IPS-20b (cell line): Measurements from ENCODE around the gene IP6K3.

Experiments used
- H3K27ac ChIP-seq: one replicate; pipeline ENCODE4 v1.5.1; 2013; ENCODE audit warnings: low read length
- H3K27me3 ChIP-seq: 2 replicates; pipeline ENCODE4 v1.6.1; 2013; ENCODE audit warnings: mild to moderate bottlenecking, low read length, inconsistent platforms; ENCODE audit not compliant: insufficient read depth
- H3K36me3 ChIP-seq: 2 replicates; pipeline ENCODE4 v1.6.1; 2013; ENCODE audit warnings: low read depth, mild to moderate bottlenecking, inconsistent platforms, low read length, moderate library complexity; ENCODE audit not compliant: insufficient read depth
- H3K4me1 ChIP-seq: 2 replicates; pipeline ENCODE4 v1.6.1; 2013; ENCODE audit warnings: mild to moderate bottlenecking, control low read depth, inconsistent platforms, low read length, moderate library complexity; ENCODE audit not compliant: insufficient read depth
- H3K4me3 ChIP-seq: 2 replicates; pipeline ENCODE4 v1.5.1; 2013; ENCODE audit warnings: mild to moderate bottlenecking, low read length, inconsistent platforms
- H3K9ac ChIP-seq: 2 replicates; pipeline ENCODE4 v1.6.1; 2013; ENCODE audit warnings: low read depth, mild to moderate bottlenecking, inconsistent platforms, low read length, moderate library complexity
- H3K9me3 ChIP-seq: 2 replicates; pipeline ENCODE4 v1.6.1; 2013; ENCODE audit warnings: mild to moderate bottlenecking, low read depth, low read length, inconsistent platforms; ENCODE audit not compliant: insufficient read depth

IP6K3 gene

DNA sequence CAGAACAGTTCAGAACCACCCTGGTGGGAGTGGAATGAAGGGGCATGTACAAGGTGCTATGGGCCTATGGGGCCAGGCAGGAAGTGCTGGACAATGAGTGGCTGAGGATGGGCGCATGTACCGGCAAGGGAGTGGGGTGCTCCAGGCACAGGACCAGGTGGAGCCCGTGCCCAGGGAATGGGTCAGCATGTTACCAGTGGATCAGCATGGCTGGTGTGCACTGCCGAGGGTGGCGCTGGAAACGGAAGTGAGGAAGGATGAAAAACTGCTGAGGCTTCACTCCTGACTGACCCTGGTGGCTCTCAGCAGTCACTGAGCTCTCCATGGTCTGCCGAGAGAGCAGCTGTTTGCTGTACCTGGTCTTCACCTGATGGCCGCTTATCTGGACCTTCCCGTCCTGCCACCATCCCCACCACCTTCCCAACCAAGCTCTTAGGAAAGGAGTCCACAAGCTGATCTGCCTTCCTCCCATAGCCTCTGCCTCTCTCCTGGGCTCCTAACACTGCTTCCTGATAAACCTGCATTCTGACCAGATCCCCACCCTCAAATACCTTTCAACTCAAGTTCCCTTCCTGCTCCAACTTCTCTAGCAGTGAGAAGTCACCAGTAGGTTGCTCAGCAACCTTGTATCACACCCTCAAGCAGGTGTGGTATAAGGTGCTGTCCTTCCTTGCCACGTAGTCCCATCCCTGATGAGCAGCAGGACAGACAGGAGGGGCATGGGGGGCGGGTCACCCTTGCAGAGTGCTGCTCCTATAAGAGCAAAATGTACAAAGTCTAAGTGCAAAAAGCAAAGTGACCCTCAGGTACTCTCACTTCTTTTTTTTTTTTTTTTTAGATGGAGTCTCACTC lies 42.3 kb downstream of the IP6K3 start:
- H3K4me1 ChIP-seq: no peaks in the 10 kb centered on the region
- no peak overlapping the region for H3K9ac ChIP-seq
- H3K4me3 ChIP-seq: no peak overlapping the region
- no peaks in the 10 kb centered on the region for H3K9me3 ChIP-seq
- H3K27ac ChIP-seq: no peak overlapping the region
- no peaks in the 10 kb centered on the region for H3K27me3 ChIP-seq
- H3K36me3 ChIP-seq: peaks cover 45% of the 10 kb centered on the region

DNA sequence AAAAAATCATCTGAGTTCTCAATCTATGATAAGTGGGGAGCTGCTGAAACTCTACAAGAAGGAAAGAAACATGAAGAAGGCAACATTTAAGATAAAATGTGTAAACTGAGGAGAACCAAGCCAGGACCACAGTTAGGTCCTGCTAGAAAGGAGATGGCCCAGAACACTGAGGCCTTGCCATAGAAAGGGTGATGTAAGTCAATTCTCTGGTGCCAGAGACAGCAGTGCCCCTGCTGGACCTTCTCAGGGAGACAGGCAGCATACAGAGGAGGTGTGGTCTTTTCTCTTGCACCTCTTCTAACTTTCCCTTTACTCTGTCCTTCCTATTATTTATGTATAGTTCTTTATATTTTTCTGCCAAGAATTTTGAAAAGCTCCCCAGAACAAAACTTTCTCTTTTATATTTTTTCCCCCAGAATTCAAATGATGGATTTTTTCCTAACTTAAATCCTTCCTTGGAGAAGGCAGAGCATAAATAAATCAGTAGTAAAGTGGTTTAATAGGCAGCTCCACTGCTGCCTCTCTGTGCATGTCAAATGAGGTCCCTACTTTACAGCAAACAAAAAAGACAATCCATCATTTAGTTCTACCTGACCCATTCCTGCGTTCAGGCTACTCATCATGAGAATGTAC lies 44.2 kb downstream of the IP6K3 start:
- Histone ChIP-seq H3K27me3 (no peaks in the 10 kb centered on the region), H3K9me3 (no peaks in the 10 kb centered on the region), H3K27ac (no peak overlapping the region), H3K4me1 (no peaks in the 10 kb centered on the region), H3K4me3 (no peak overlapping the region), H3K9ac (no peak overlapping the region), H3K36me3 (peaks cover 45% of the 10 kb centered on the region)

DNA sequence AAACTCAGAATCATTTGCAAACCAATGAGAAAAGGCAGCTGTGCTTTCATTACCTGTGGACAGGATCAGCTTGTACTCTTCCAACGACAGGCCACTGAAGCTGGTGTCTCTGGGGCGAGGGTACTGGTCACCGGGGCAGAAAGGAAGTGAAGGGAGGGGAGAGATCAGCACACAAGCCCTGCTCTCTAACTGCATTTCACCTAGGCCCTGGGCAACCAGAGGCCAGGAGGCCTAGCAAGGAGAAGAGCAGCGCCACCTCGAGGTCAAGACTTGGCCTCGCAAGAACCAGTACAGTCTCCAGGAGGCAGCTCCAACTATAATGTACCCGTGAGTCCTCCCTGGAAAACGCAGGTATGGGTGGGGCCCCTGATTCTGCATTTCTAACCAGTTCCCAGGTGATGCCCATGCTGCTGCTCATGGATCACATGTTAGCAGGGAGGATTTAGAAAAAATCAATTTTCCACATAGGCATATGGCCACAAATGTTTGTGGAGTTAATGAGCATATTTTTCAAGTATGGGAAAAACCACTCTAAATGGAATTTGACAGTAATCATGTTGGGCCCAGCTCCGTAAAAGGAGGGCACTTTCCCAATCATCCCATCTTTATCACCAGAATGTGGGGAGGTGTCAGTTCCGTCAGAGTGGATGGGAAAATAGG lies 46.2 kb downstream of the IP6K3 start:
- H3K27ac ChIP-seq: no peak overlapping the region
- H3K4me1 ChIP-seq: no peaks in the 10 kb centered on the region
- no peaks in the 10 kb centered on the region for H3K9me3 ChIP-seq
- H3K4me3 ChIP-seq: no peak overlapping the region
- no peaks in the 10 kb centered on the region for H3K27me3 ChIP-seq
- H3K9ac ChIP-seq: no peak overlapping the region
- H3K36me3 ChIP-seq: peaks cover 61% of the 10 kb centered on the region

DNA sequence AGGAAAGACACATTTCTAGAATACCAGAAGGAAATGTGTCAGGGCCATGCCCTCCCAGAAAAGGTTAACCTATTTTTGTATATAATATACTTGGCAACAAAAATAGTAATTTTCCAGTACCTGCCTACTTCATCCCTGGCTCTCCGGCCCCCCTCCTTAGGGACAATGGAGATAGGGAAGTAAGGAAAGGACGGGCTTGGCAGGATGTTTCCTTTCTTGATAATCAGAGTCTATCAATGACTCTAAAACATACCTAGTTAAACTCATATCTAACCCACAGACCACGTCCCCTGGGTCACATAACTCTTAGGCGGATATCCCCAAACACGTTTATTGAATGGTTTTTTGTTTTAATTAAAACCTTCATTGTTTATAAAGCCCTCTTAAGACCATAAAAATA lies 47.0 kb downstream of the IP6K3 start:
- H3K27ac ChIP-seq: no peak overlapping the region
- H3K9me3 ChIP-seq: no peaks in the 10 kb centered on the region
- H3K36me3 ChIP-seq: peaks cover 65% of the 10 kb centered on the region
- no peak overlapping the region for H3K4me3 ChIP-seq
- H3K27me3 ChIP-seq: no peaks in the 10 kb centered on the region
- H3K4me1 ChIP-seq: no peaks in the 10 kb centered on the region
- H3K9ac ChIP-seq: no peak overlapping the region

DNA sequence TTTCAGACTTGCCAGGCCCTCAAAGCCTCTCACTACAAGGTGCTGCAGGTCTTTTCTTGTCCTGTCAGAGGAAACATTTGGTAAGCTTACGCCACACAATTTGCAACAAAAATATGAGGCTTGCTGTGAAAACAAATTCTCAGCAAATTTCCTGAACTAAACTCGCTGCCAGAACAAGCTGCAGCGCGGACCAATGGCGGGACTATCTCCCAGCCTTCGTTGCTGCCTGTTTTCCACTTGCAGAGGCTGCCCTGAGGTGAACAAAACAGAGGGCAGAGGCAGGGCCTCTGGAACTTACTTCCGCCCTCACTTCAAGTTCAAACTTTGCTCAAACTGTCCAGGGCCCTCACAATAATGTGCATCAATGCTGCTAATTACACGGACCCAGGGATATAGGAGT lies 47.6 kb downstream of the IP6K3 start:
- no peaks in the 10 kb centered on the region for H3K4me1 ChIP-seq
- H3K4me3 ChIP-seq: no peak overlapping the region
- no peak overlapping the region for H3K27ac ChIP-seq
- no peak overlapping the region for H3K9ac ChIP-seq
- no peaks in the 10 kb centered on the region for H3K27me3 ChIP-seq
- H3K9me3 ChIP-seq: no peaks in the 10 kb centered on the region
- H3K36me3 ChIP-seq: peaks cover 71% of the 10 kb centered on the region

DNA sequence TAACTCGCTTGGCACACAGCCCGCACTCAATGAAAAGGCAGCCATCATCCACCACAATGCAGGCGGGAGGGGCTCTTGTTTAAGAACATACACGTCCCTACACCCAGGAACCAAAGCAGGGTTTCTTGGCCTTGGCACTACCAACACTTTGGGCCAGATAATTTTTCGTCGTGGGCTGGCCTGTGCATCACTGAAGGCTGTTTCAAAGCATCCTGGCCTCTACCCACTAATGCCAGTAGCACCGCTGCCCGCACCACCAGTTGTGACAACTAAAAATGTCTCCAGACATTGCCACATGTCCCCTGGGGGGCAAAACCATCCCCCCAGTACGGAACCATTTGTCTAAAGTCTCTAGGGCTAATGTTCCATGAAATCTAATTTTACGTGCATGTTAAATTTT lies 48.2 kb downstream of the IP6K3 start:
- no peaks in the 10 kb centered on the region for H3K9me3 ChIP-seq
- no peak overlapping the region for H3K27ac ChIP-seq
- no peaks in the 10 kb centered on the region for H3K4me1 ChIP-seq
- peaks cover 77% of the 10 kb centered on the region for H3K36me3 ChIP-seq
- no peak overlapping the region for H3K9ac ChIP-seq
- H3K4me3 ChIP-seq: no peak overlapping the region
- no peaks in the 10 kb centered on the region for H3K27me3 ChIP-seq

GRCh38 chr6:33697845-33698244 lies 48.9 kb downstream of the IP6K3 start:
- Histone ChIP-seq H3K9ac (no peak overlapping the region), H3K27ac (no peak overlapping the region), H3K36me3 (peaks cover 81% of the 10 kb centered on the region), H3K4me3 (no peak overlapping the region), H3K4me1 (no peaks in the 10 kb centered on the region), H3K27me3 (no peaks in the 10 kb centered on the region), H3K9me3 (no peaks in the 10 kb centered on the region)

GRCh38 chr6:33696548-33697518 lies 49.9 kb downstream of the IP6K3 start:
- Histone ChIP-seq H3K27me3 (no peaks in the 10 kb centered on the region), H3K4me3 (no peak overlapping the region), H3K4me1 (no peaks in the 10 kb centered on the region), H3K36me3 (peaks cover 90% of the 10 kb centered on the region), H3K9ac (no peak overlapping the region), H3K9me3 (no peaks in the 10 kb centered on the region), H3K27ac (no peak overlapping the region)

DNA sequence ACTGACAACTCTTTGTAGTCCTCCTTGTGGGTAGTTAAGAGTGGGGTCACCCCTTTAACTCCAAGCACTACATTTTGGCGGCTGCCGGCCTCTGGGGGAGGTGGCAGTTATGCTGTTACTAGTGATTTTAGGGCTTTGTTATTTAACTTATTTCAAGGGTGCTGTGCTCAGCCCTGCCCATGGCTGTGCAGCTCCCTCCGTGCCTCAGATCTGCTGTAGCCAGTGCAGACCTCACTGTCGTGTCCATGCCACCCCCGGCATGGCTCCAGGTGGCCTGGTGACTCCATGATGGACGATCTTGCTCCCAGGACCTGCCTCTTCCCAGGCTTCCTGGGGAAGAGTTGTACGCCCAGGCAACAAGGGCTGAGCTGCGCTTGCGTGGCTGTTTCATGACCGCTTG lies 50.6 kb downstream of the IP6K3 start:
- H3K9me3 ChIP-seq: no peaks in the 10 kb centered on the region
- H3K36me3 ChIP-seq: peaks cover 94% of the 10 kb centered on the region
- H3K4me3 ChIP-seq: no peak overlapping the region
- no peak overlapping the region for H3K9ac ChIP-seq
- H3K27ac ChIP-seq: no peak overlapping the region
- no peaks in the 10 kb centered on the region for H3K27me3 ChIP-seq
- H3K4me1 ChIP-seq: no peaks in the 10 kb centered on the region

DNA sequence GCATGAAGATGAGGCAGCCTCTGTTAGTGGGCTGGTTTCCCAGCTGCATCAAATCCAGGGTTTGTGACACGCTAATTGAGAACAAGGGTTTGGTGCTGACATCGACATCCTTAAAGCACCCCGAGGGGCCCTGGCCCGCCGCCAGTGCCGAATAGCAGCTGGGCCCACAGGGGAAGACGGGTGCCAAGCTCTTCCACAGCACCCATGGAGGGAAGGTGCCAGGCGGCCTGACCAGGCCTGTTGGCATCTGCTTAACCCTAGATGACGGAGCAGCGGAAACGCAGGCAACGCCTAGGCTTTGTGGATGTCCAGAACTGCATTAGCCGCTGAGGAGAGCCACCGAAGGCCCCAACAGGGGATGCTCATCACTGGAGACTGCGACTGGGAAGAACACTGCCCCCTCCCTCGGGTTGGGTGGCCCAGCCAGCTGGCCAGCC lies 51.2 kb downstream of the IP6K3 start:
- Histone ChIP-seq H3K27me3 (no peaks in the 10 kb centered on the region), H3K4me3 (no peak overlapping the region), H3K9ac (no peak overlapping the region), H3K9me3 (no peaks in the 10 kb centered on the region), H3K36me3 (peaks cover 96% of the 10 kb centered on the region), H3K4me1 (no peaks in the 10 kb centered on the region), H3K27ac (no peak overlapping the region)

GRCh38 chr6:33694977-33695376 lies 51.7 kb downstream of the IP6K3 start:
- H3K27me3 ChIP-seq: no peaks in the 10 kb centered on the region
- H3K4me1 ChIP-seq: no peaks in the 10 kb centered on the region
- no peaks in the 10 kb centered on the region for H3K9me3 ChIP-seq
- H3K27ac ChIP-seq: no peak overlapping the region
- no peak overlapping the region for H3K4me3 ChIP-seq
- H3K9ac ChIP-seq: no peak overlapping the region
- H3K36me3 ChIP-seq: peaks cover 96% of the 10 kb centered on the region
